Naive B cell (primary cell): ENCODE results near the gene SLC6A19. TPM values are rescaled to one million over a fixed set of nuclear protein-coding genes. Genes with fewer than 3 reads are reported as not detected.

Source experiments
- ATAC-seq, 2 donors: fragments of 150-1000 bp; cut with Tn5 transposase; 2 replicates each; pipeline ENCODE4 v1.10.0; 2021; ENCODE audit warnings: low read depth in 2 of 2, mild to moderate bottlenecking in 2 of 2, moderate library complexity in 2 of 2
- DNase-seq: peaks from one replicate; pipeline ENCODE4 v3.0.0; 2022
- H3K27ac Mint-ChIP-seq, 6 donors: one replicate each; pipeline ENCODE4 v1.8.0; 2020 to 2022; ENCODE audit warnings: mild to moderate bottlenecking in 6 of 6, mixed read lengths in 6 of 6, moderate library complexity in 5 of 6, inconsistent platforms in 2 of 6
- H3K27me3 Mint-ChIP-seq, 3 donors: one replicate each; pipeline ENCODE4 v1.8.0; 2021 to 2022; ENCODE audit warnings: mixed read lengths in 3 of 3, mild to moderate bottlenecking in 1 of 3
- H3K36me3 Mint-ChIP-seq, 2 donors: one replicate each; pipeline ENCODE4 v1.8.0; 2020 to 2022; ENCODE audit warnings: mixed read lengths in 2 of 2, inconsistent platforms in 1 of 2, mild to moderate bottlenecking in 1 of 2
- H3K4me1 Mint-ChIP-seq, 3 donors: one replicate each; pipeline ENCODE4 v1.8.0; 2020 to 2022; ENCODE audit warnings: mixed read lengths in 3 of 3, inconsistent platforms in 1 of 3, mild to moderate bottlenecking in 1 of 3, moderate library complexity in 1 of 3
- H3K4me3 Mint-ChIP-seq, 8 donors: one replicate each; pipeline ENCODE4 v1.8.0; 2020 to 2022; ENCODE audit warnings: mild to moderate bottlenecking in 8 of 8, mixed read lengths in 8 of 8, moderate library complexity in 8 of 8, inconsistent platforms in 2 of 8
- H3K9me3 Mint-ChIP-seq, 7 donors: one replicate each; pipeline ENCODE4 v1.8.0; 2020 to 2022; ENCODE audit warnings: mixed read lengths in 7 of 7, mild to moderate bottlenecking in 5 of 7, inconsistent platforms in 2 of 7, moderate library complexity in 1 of 7
- polyA plus RNA-seq, 6 donors: library from polyadenylated mRNA; unstranded; fragments of 300-500 nt; fragmentation: Illumina TruSeq; gene quantifications; one replicate each; pipeline ENCODE4 v1.2.3, GENCODE V29; 2021; ENCODE audit warnings: low read depth in 6 of 6

The SLC6A19 gene
- polyA plus RNA-seq, 6 donors from 2014 or later = not detected

DNA sequence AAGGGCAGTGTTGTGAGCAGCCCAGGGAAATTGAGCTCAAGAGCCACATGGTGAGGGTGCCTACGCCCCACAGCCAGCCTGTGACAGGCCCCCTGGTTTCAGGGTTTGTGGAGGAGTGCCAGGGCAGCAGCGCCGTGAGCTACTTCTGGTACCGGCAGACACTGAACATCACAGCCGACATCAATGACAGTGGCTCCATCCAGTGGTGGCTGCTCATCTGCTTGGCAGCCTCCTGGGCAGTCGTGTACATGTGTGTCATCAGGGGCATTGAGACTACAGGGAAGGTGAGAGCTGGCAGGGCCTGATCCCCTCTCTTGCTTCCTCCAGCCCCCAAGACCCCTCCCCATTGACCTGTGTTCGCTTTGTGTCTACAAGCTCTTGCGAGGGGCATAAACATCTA, 34.0 kb downstream of the SLC6A19 start:
- peaks cover 0 to 4% (median 3%) of the 10 kb centered on the region in 3 donors for H3K27me3 Mint-ChIP-seq
- no peak overlapping the region for H3K4me3 Mint-ChIP-seq
- peaks cover 9 to 12% of the 10 kb centered on the region in 2 donors for H3K36me3 Mint-ChIP-seq
- no peak for DNase-seq
- H3K4me1 Mint-ChIP-seq = no peaks in the 10 kb centered on the region
- no peak overlapping the region for H3K27ac Mint-ChIP-seq
- H3K9me3 Mint-ChIP-seq = peaks cover 4 to 15% (median 11%) of the 10 kb centered on the region in 7 donors
- no peak for ATAC-seq

DNA sequence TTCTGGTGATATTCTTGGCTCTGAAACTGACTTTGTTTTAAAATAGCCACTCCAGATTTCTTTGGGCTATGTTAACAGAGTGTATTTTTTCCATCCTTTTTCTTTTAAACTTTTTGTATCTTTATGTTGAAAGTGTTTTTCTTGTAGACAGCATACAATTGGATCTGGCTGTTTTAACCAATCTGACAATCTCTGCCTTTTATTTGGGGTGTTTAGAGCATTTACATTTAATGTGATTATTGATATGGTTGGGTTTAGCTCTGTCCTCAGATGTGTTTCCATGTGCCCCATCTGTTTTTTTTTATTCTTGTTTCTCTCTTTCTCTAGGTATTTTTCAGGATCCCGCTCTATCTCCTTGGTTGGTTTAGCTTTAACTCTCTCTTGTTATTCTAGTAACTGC, 34.4 kb downstream of the SLC6A19 start:
- H3K27ac Mint-ChIP-seq = no peak overlapping the region
- H3K36me3 Mint-ChIP-seq = peaks cover 9 to 12% of the 10 kb centered on the region in 2 donors
- H3K9me3 Mint-ChIP-seq = peaks cover 4 to 15% (median 13%) of the 10 kb centered on the region in 7 donors
- no peaks in the 10 kb centered on the region for H3K4me1 Mint-ChIP-seq
- no peak for ATAC-seq
- no peaks in the 10 kb centered on the region for H3K27me3 Mint-ChIP-seq
- DNase-seq = no peak
- H3K4me3 Mint-ChIP-seq = no peak overlapping the region

DNA sequence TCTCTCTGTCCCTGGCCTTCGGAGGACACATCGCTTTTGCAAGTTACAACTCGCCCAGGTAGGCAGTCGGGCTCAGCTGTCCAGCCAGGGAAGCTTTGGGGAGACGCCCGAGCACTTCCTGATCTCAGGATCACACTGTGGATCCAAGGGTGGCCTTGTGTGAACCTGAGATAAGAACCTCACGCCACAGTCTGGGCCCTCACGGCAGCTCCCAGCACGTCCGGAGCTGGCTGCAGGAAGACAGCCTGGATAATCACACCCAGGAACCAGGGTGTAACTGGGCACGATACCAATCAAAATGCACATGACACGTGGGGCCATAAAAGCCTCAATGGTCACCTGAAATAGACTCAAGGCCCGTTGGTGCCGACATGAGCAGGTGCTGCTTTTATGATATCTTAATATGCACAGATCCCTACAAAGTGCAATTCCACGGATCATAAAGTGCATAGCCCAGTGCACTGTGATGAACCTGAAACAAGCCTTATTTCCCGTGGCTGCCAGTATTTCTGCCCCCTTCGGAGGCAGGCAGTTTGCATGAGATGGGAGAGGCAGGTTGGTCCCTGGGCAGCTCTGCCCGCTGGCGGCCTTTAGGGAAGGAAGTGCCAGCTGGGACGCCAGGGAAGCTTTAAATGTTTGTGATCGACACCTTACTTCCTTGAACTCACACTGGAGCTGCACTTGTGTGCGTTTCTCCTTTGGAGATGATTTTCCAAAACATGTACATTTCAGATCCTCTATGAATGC, 38.3 kb downstream of the SLC6A19 start:
- H3K9me3 Mint-ChIP-seq = peaks cover 4 to 15% (median 11%) of the 10 kb centered on the region in 7 donors

DNA sequence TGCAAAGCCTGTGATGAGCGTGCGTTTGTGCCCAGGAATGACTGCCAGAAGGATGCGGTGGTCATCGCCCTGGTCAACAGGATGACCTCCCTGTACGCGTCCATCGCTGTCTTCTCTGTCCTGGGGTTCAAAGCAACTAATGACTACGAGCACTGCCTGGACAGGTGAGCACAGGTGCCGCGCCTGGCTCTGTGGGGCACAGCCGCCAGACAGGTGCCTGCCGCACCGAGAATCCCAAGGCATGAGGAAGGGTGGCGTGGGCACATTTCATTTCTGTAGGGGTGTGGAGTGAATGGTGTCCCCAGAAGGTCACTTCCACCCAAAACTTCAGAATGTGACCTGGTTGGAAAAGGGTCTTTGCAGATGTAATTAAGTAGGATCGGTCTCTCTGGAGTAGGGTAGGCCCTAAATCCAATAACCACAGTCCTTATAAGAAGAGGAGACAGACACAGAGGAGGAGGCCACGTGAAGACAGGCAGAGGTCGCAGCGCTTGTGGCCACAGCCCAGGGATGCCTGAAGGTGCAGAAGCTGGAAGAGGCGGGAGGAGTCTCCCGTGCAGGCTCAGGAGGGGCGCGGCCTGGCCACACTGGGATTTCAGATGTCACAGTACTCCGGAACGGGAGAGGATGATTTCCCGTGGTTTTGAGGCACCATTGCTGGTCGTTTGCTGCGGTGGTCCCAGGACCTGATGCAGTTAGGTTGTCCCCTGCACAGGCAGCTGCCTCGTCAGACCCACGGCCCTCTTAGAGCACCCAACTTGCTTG, 39.3 kb downstream of the SLC6A19 start:
- peaks cover 7 to 9% of the 10 kb centered on the region in 2 donors for H3K36me3 Mint-ChIP-seq
- ATAC-seq (no peak), DNase-seq (no peak)
- no peaks in the 10 kb centered on the region for H3K4me1 Mint-ChIP-seq
- peak overlapping the region in 1 of 8 donors; percentile 51 for H3K4me3 Mint-ChIP-seq
- peaks cover 4 to 13% (median 9%) of the 10 kb centered on the region in 7 donors for H3K9me3 Mint-ChIP-seq
- no peak overlapping the region for H3K27ac Mint-ChIP-seq
- H3K27me3 Mint-ChIP-seq = peaks cover 0 to 14% (median 0%) of the 10 kb centered on the region in 3 donors

More for the DNA sequence above, 38.3 kb downstream of the SLC6A19 start:
- no peaks in the 10 kb centered on the region for H3K4me1 Mint-ChIP-seq
- peak overlapping the region in 1 of 6 donors; percentile 27 for H3K27ac Mint-ChIP-seq
- H3K27me3 Mint-ChIP-seq = peaks cover 0 to 14% (median 0%) of the 10 kb centered on the region in 3 donors
- peaks cover 9 to 12% of the 10 kb centered on the region in 2 donors for H3K36me3 Mint-ChIP-seq
- ATAC-seq (no peak), DNase-seq (no peak)
- no peak overlapping the region for H3K4me3 Mint-ChIP-seq

DNA sequence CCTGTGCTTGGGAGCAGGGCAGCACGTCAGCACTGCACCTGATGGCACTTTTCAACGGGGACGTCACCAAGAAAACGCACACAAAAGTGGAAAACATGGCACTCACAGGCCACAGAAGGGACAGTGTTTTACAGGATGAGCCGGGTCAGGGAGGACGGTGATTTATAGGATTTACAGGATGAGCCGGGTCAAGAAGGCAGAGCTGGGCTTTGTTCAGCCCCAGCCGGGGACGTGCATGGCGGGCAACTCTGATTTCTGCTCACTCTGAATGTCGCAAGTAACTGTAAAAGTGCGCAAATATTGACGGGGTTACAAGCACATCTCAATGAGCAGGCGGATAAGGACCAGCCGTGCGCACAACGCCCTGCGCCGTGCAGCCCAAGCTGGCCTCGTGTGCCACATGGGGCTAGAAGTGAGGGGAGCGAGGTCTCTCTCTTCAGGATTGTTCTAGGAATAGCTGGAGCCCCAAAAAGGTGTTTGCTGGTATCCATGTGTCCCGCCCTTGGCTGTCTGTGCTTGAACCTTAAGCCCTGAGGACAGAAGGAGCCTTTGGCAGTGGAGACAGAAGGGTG, 40.2 kb downstream of the SLC6A19 start:
- Mint-ChIP-seq H3K36me3 (no peaks in the 10 kb centered on the region), H3K27me3 (peaks cover 0 to 15% (median 0%) of the 10 kb centered on the region in 3 donors), H3K27ac (no peak overlapping the region), H3K4me1 (no peaks in the 10 kb centered on the region), H3K4me3 (no peak overlapping the region), H3K9me3 (peaks cover 0 to 4% (median 1%) of the 10 kb centered on the region in 7 donors)
- DNase-seq (no peak), ATAC-seq (no peak)

DNA sequence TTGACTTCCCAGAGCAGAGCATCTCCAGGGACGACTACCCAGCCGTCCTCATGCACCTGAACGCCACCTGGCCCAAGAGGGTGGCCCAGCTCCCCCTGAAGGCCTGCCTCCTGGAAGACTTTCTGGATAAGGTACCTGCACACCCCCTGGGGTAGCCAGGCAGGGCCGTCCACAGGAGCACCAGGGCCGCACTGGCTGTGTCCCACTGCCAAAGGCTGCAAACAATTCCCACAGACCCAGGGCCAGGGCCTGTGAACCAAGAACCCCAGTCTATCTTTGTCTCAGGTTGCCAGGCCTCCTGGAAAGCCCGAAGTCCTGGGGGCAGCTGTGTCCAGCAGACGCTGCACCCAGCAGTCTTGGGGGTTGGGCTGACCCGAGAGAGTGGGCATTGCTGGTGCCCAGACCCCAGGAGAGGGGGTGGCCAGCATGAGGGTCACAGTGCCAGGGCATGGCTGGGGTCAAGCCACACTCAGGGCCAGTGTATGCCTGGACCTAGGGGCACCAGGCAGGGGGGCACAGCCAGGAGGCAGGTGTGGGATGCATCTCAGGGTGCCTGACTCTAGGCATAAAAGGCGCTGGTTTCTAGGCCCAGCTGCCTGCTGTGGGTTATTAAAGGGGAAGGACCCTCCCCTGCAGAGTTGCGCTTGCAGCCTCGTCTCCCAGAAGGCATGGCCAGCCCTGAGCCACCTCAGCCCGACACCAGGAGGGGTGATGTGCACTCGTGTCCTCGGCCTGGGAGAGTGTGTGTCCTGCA, 41.5 kb downstream of the SLC6A19 start:
- Mint-ChIP-seq H3K9me3 (peaks cover 0 to 2% (median 0%) of the 10 kb centered on the region in 7 donors), H3K27me3 (peaks cover 0 to 20% (median 0%) of the 10 kb centered on the region in 3 donors), H3K36me3 (no peaks in the 10 kb centered on the region), H3K27ac (no peak overlapping the region), H3K4me1 (peaks cover 0 to 2% (median 0%) of the 10 kb centered on the region in 3 donors), H3K4me3 (no peak overlapping the region)
- DNase-seq (no peak), ATAC-seq (no peak)

DNA sequence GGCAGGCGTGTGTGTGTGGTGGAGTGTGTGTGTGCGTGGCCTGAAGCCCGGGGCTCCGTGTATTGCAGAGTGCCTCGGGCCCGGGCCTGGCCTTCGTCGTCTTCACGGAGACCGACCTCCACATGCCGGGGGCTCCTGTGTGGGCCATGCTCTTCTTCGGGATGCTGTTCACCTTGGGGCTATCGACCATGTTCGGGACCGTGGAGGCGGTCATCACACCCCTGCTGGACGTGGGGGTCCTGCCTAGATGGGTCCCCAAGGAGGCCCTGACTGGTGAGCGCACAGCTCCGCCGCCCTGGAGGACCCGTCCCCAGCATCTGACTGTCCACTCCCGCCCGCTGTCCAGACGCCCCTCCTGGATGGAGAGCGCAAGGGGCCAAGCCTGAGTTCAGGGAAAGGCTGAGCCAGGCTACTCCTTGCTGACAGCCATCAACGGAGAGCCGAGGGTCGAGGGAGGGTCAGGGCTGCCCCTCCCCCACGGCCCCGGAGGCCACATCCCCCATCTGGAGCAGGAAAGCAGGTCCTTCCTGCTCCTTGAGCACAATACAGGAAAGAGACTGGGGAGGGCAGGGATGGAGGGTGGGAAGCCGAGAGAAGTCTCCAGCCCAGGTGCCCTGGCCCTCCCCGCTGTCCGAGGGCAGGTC, 42.2 kb downstream of the SLC6A19 start:
- ATAC-seq = no peak
- DNase-seq = no peak
- no peak overlapping the region for H3K4me3 Mint-ChIP-seq
- H3K4me1 Mint-ChIP-seq = peaks cover 0 to 2% (median 0%) of the 10 kb centered on the region in 3 donors
- H3K27me3 Mint-ChIP-seq = peaks cover 0 to 20% (median 0%) of the 10 kb centered on the region in 3 donors
- no peak overlapping the region for H3K27ac Mint-ChIP-seq
- H3K36me3 Mint-ChIP-seq = no peaks in the 10 kb centered on the region
- peaks cover 0 to 2% (median 0%) of the 10 kb centered on the region in 7 donors for H3K9me3 Mint-ChIP-seq

DNA sequence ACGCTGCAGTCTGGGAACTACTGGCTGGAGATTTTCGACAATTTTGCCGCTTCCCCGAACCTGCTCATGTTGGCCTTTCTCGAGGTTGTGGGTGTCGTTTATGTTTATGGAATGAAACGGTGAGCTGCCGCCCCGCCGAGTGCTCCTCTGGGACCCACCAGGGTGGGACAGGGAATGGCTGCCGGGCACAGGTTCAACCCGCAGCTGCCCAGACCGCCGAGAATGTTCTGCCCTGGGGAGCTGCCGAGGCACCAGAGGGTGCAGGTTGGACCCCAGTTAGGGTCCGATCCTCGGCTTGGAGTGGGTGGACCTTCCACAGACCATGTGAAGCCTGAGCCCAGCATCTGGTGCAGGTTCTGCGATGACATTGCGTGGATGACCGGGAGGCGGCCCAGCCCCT, 42.9 kb downstream of the SLC6A19 start:
- ATAC-seq = no peak
- peaks cover 0 to 2% (median 0%) of the 10 kb centered on the region in 3 donors for H3K4me1 Mint-ChIP-seq
- no peaks in the 10 kb centered on the region for H3K36me3 Mint-ChIP-seq
- H3K4me3 Mint-ChIP-seq = no peak overlapping the region
- peak overlapping the region in 1 of 6 donors; percentile 65 for H3K27ac Mint-ChIP-seq
- H3K27me3 Mint-ChIP-seq = peaks cover 0 to 20% (median 0%) of the 10 kb centered on the region in 3 donors
- peaks cover 0 to 2% (median 0%) of the 10 kb centered on the region in 7 donors for H3K9me3 Mint-ChIP-seq
- no peak for DNase-seq

DNA sequence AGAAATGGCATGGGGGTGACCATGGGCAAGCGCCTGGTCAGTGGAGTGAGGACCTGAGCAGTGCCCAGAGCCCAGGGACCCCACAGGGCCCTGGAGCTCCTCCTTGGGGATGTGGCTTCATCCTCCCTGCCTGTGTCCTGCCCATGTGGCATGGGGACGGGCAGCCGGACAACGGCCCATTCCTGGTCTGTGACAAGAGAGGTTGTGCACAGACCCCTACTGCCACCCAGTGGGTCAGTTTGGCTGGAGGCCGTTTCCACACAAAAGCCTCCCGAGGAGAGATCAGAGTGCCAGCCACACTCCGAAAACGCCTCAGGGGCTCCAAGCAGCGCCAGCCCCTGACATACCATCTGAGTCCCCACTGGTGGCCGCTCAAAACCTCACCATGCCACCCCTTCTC, 43.6 kb downstream of the SLC6A19 start:
- Mint-ChIP-seq H3K36me3 (no peaks in the 10 kb centered on the region), H3K27me3 (peaks cover 0 to 20% (median 0%) of the 10 kb centered on the region in 3 donors), H3K27ac (no peak overlapping the region), H3K9me3 (peaks cover 0 to 2% (median 0%) of the 10 kb centered on the region in 7 donors), H3K4me3 (no peak overlapping the region), H3K4me1 (peaks cover 0 to 2% (median 0%) of the 10 kb centered on the region in 3 donors)
- no peak for ATAC-seq
- DNase-seq = no peak

DNA sequence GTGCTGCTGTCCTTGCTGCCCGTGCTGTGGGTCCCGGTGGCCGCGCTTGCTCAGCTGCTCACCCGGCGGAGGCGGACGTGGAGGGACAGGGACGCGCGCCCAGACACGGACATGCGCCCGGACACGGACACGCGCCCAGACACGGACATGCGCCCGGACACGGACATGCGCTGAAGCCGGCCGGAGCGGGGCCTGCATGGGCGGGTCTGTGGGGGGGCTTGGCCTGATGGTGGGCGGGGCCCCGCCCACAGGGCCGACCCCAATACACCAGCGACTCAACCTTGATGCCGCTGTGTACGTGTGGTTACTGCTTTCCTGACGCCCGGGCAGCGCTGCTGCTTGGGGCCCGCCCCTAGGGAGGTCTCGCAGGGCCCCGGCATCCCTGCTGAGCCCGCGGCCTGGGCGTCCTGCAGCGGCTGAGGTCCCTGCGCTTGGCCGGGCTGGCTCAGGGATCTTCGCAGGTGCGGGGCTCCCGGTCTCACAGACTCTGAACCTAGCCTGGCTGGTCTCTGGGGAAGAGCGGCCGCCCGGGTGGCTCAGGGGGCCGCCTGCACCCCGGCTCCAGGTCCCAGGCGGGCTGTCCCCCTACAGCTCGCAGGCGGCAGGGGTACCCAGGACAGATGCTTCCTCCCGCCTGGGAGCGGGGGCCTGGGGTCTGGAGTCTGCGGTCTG, 44.6 kb downstream of the SLC6A19 start:
- ATAC-seq (no peak), DNase-seq (no peak)
- no peak overlapping the region for H3K27ac Mint-ChIP-seq
- no peaks in the 10 kb centered on the region for H3K9me3 Mint-ChIP-seq
- H3K4me3 Mint-ChIP-seq = no peak overlapping the region
- H3K36me3 Mint-ChIP-seq = no peaks in the 10 kb centered on the region
- peaks cover 0 to 20% (median 0%) of the 10 kb centered on the region in 3 donors for H3K27me3 Mint-ChIP-seq
- H3K4me1 Mint-ChIP-seq = peaks cover 0 to 2% (median 0%) of the 10 kb centered on the region in 3 donors

DNA sequence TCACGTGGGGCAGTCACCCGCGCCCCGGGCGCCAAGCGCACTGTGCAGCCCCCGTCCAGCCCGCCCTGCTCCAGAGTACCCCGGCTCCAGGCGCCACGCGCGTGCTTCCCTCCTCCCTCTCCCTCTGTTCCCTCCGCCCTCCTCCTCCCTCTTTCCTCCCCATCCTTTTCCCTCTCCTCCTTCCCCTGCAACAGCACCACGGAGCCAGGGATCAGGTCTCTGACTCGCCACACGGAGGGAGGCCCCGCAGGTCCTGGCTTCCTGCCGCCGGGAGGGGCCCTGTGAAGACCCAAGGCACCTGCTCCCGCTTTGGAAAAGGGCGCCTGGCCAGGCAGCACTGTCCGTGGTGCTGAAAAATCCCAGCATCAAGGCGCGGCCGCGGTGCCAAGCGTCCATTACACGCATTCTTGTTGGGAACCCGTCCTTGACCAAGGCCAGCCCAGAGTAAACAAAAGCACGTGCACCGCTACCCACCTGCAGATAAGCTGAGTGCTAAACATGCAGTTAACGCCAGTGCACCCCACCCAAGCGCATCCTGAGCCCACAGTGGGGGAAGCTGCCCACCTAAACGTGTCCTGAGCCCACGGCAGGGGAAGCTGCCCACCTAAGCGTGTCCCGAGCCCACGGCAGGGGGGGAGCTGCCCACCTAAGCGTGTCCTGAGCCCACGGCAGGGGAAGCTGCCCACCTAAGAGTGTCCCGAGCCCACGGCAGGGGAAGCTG, 45.5 kb downstream of the SLC6A19 start:
- no peaks in the 10 kb centered on the region for H3K36me3 Mint-ChIP-seq
- DNase-seq (no peak), ATAC-seq (no peak)
- H3K4me1 Mint-ChIP-seq = peaks cover 0 to 2% (median 0%) of the 10 kb centered on the region in 3 donors
- H3K27ac Mint-ChIP-seq = no peak overlapping the region
- no peaks in the 10 kb centered on the region for H3K9me3 Mint-ChIP-seq
- H3K27me3 Mint-ChIP-seq = peaks cover 0 to 15% (median 0%) of the 10 kb centered on the region in 3 donors
- no peak overlapping the region for H3K4me3 Mint-ChIP-seq

DNA sequence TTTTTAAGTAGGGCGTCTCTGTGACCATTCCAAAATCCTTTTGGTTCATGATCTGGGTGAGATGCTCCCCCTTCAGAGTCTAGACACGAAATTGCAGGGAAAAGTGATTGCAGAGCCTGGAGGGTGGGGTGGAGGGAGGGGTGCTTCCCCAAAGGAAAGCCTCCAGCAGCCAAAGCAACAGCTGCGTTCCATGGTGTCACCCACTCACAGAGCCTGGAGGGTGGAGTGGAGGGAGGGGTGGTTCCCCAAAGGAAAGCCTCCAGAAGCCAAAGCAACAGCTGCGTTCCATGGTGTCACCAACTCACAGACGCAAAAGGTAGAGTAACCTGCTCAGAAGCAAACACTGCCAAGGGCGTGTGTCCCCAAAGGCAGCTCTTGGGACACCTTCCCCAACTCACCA, 46.4 kb downstream of the SLC6A19 start:
- H3K4me3 Mint-ChIP-seq = no peak overlapping the region
- ATAC-seq = no peak
- peaks cover 0 to 2% (median 2%) of the 10 kb centered on the region in 3 donors for H3K4me1 Mint-ChIP-seq

More for the DNA sequence above, 46.4 kb downstream of the SLC6A19 start:
- H3K9me3 Mint-ChIP-seq = no peaks in the 10 kb centered on the region
- H3K27ac Mint-ChIP-seq = no peak overlapping the region
- peaks cover 0 to 15% (median 0%) of the 10 kb centered on the region in 3 donors for H3K27me3 Mint-ChIP-seq
- DNase-seq = no peak
- no peaks in the 10 kb centered on the region for H3K36me3 Mint-ChIP-seq
